Ovary (tissue), 3 donors: ENCODE data around the gene SWSAP1.
"Not testable (repeated sequence)": the region's sequence is repeated elsewhere in the genome, so short reads cannot be mapped to it uniquely, and the experiment has no call there.

Experiments
- EP300 ChIP-seq: sonication (generic); formaldehyde crosslinking; IDR thresholded peaks from one replicate; pipeline ENCODE4 v1.6.1; 2017; ENCODE audit warnings: antibody characterized with exemption
- TF ChIP-seq, protein P1 (sequence below), 3 donors: fragments of 450-650 bp in 2 of 3; fragments of 200-600 bp in 1 of 3; IDR thresholded peaks; one replicate each; pipeline versions ENCODE4 v1.5.1 to v1.8.0; 2016 to 2022; ENCODE audit warnings: antibody characterized with exemption in 3 of 3, mild to moderate bottlenecking in 1 of 3
- donor health status: DM: no; HTN: no; CAD: no.

DNA sequence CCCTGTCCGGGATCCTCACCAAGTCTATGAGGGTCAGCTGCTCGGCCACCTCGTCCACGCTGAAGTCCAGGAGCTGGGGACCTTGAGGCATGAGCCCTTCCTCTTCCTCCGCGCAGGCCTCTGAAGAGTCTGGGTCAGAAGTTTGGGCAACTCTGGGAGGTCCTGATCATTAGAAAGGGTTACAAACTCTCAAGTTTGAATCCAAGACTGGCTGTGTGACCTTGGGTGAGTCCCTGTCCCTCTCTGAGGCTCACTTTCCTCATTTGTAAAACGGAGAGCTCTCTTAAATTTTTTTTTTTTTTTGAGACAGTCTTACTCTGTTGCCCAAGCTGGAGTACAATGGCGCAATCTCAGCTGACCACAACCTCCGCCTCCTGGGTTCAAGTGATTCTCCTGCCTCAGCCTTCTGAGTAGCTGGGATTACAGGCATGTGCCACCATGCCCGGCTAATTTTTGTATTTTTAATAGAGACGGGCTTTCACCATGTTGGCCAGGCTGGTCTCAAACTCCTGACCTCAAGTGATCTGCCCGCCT lies 32.3 kb downstream of the SWSAP1 start:
- TF ChIP-seq, protein P1, sequence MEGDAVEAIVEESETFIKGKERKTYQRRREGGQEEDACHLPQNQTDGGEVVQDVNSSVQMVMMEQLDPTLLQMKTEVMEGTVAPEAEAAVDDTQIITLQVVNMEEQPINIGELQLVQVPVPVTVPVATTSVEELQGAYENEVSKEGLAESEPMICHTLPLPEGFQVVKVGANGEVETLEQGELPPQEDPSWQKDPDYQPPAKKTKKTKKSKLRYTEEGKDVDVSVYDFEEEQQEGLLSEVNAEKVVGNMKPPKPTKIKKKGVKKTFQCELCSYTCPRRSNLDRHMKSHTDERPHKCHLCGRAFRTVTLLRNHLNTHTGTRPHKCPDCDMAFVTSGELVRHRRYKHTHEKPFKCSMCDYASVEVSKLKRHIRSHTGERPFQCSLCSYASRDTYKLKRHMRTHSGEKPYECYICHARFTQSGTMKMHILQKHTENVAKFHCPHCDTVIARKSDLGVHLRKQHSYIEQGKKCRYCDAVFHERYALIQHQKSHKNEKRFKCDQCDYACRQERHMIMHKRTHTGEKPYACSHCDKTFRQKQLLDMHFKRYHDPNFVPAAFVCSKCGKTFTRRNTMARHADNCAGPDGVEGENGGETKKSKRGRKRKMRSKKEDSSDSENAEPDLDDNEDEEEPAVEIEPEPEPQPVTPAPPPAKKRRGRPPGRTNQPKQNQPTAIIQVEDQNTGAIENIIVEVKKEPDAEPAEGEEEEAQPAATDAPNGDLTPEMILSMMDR (IDR thresholded peaks at IDR 0.05) = not testable (repeated sequence)
- TF ChIP-seq EP300 = not testable (repeated sequence)
